CD4-positive, alpha-beta T cell treated with Interleukin-21 for 1 hour (primary cell): ENCODE results near the gene STC2.
A peak's percentile ranks its signal among the peaks of the same experiment; 100 is the strongest.
"Not testable (repeated sequence)": the region's sequence is repeated elsewhere in the genome, so short reads cannot be mapped to it uniquely, and the experiment has no call there.

Experiments
- DNase-seq: peaks from one replicate; pipeline ENCODE4 v3.0.0-alpha.2; 2020

The STC2 gene

GRCh38 chr5:173327948-173328843 lies at the start of gene STC2:
TSS of gene STC2 (minus strand) at chr5:173328414. CDS start at chr5:173328193, 221 bp downstream.
- no peak for DNase-seq

GRCh38 chr5:173371400-173371799 lies 43.2 kb upstream of the STC2 start:
- DNase-seq = no peak

- DNase-seq = not testable (repeated sequence)
Observed at GRCh38 chr5:173363406-173363805, 35.2 kb upstream of the STC2 start.

GRCh38 chr5:173355561-173355960 lies 27.3 kb upstream of the STC2 start:
- DNase-seq = no peak

GRCh38 chr5:173354645-173355044 lies 26.4 kb upstream of the STC2 start:
- no peak for DNase-seq

GRCh38 chr5:173352366-173353349 lies 24.4 kb upstream of the STC2 start:
- DNase-seq = no peak

GRCh38 chr5:173342813-173343755 lies 14.9 kb upstream of the STC2 start:
- DNase-seq = no peak

GRCh38 chr5:173341961-173342430 lies 13.8 kb upstream of the STC2 start:
- DNase-seq = no peak

GRCh38 chr5:173340984-173341383 lies 12.8 kb upstream of the STC2 start:
- DNase-seq = no peak

GRCh38 chr5:173340451-173340850 lies 12.2 kb upstream of the STC2 start:
- DNase-seq = no peak

GRCh38 chr5:173339286-173339685 lies 11.1 kb upstream of the STC2 start:
- DNase-seq = no peak

- DNase-seq = no peak
Observed at GRCh38 chr5:173338380-173339015, 10.3 kb upstream of the STC2 start.

- no peak for DNase-seq
Observed at GRCh38 chr5:173334808-173335207, 6.6 kb upstream of the STC2 start.

GRCh38 chr5:173333925-173334661 lies 5.9 kb upstream of the STC2 start:
- no peak for DNase-seq

- DNase-seq = peak; percentile 62
Observed at GRCh38 chr5:173331956-173332479, 3.8 kb upstream of the STC2 start.

- no peak for DNase-seq
Observed at GRCh38 chr5:173331287-173331686, 3.1 kb upstream of the STC2 start.

- DNase-seq = no peak
Observed at GRCh38 chr5:173330338-173331206, 2.4 kb upstream of the STC2 start.

GRCh38 chr5:173329491-173330337 lies 1.5 kb upstream of the STC2 start:
- DNase-seq = no peak
